Measurements from ENCODE around the gene CERS2. TPM values are rescaled to one million over a fixed set of nuclear protein-coding genes. Genes with fewer than 3 reads are reported as not detected.

CERS2 gene
- total and polyA plus RNA-seq, 4 donors = 155 to 308 (median 216) TPM

- peaks cover 12 to 31% (median 20%) of the 10 kb centered on the region in 4 donors for H3K36me3 ChIP-seq (ENCODE audit: control insufficient read depth in 4 of 4, insufficient read depth in 4 of 4, low read length in 4 of 4)
- peaks cover 0 to 9% (median 3%) of the 10 kb centered on the region in 5 donors for H3K4me1 ChIP-seq (ENCODE audit: control insufficient read depth in 5 of 5, insufficient read depth in 5 of 5, low read length in 5 of 5)
- peak within 1 kb of the TSS; percentile 78 to 80 for H3K9ac ChIP-seq (ENCODE audit: insufficient read depth in 1 of 2, low read length in 2 of 2)
- ATAC-seq (ENCODE audit: insufficient read depth, low FRiP score) = peak; percentile 95
- WGBS, 2 donors = 0 to 1% methylated on average over 39 of the region's 39 CpGs
- peak within 1 kb of the TSS; percentile 71 for H3K4me3 ChIP-seq
- DNase-seq = peak; percentile 98 to 99 (median 98)
- no peaks in the 10 kb centered on the region for H3K27me3 ChIP-seq (ENCODE audit: control insufficient read depth in 3 of 3, insufficient read depth in 3 of 3, low read length in 2 of 3)
- H3K27ac ChIP-seq (ENCODE audit: low read depth in 1 of 2, low read length in 1 of 2) = peak within 1 kb of the TSS; percentile 90 to 96
- H3K9me3 ChIP-seq (ENCODE audit: control insufficient read depth in 4 of 4, insufficient read depth in 3 of 4, low read length in 3 of 4) = peaks cover 0 to 4% (median 1%) of the 10 kb centered on the region in 4 donors
- no peak for TF ChIP-seq CTCF (IDR thresholded peaks at IDR 0.05; ENCODE audit: control extremely low read depth, extremely low read depth)
Observed at GRCh38 chr1:150926097-150926741, 48.4 kb downstream of the CERS2 start, which contains the start of gene SETDB1. Gene SETDB1 (plus strand): TSS chr1:150926363. CDS start chr1:150927715, 1,352 bp downstream.

- ATAC-seq (ENCODE audit: insufficient read depth, low FRiP score) = no peak
- 36 to 50% methylated on average over 23 of the region's 23 CpGs for WGBS, 2 donors
- peak in 1 of 3 donors; percentile 13 for DNase-seq
Observed at GRCh38 chr1:150925080-150925479, 49.6 kb downstream of the CERS2 start.

GRCh38 chr1:150922519-150922975 is 52.1 kb downstream of the CERS2 start:
- Histone ChIP-seq H3K9me3 (ENCODE audit: control insufficient read depth in 4 of 4, insufficient read depth in 3 of 4, low read length in 3 of 4) (no peaks in the 10 kb centered on the region), H3K27ac (ENCODE audit: low read depth in 1 of 2, low read length in 1 of 2) (peak overlapping the region in 1 of 2 donors; percentile 31), H3K4me3 (no peak overlapping the region), H3K27me3 (ENCODE audit: control insufficient read depth in 3 of 3, insufficient read depth in 3 of 3, low read length in 2 of 3) (no peaks in the 10 kb centered on the region), H3K36me3 (ENCODE audit: control insufficient read depth in 4 of 4, insufficient read depth in 4 of 4, low read length in 4 of 4) (peaks cover 0 to 1% (median under 1%) of the 10 kb centered on the region in 4 donors), H3K9ac (ENCODE audit: insufficient read depth in 1 of 2, low read length in 2 of 2) (no peak overlapping the region), H3K4me1 (ENCODE audit: control insufficient read depth in 5 of 5, insufficient read depth in 5 of 5, low read length in 5 of 5) (peaks cover 0 to 9% (median 3%) of the 10 kb centered on the region in 5 donors)
- peak; percentile 55 to 72 (median 62) for DNase-seq
- no peak for ATAC-seq (ENCODE audit: insufficient read depth, low FRiP score)
- 43 to 47% methylated on average over 2 of the region's 2 CpGs for WGBS, 2 donors
- TF ChIP-seq CTCF (IDR thresholded peaks at IDR 0.05; ENCODE audit: control extremely low read depth, extremely low read depth) = peak; percentile 57

More at GRCh38 chr1:150925080-150925479, 49.6 kb downstream of the CERS2 start:
- Histone ChIP-seq H3K27ac (ENCODE audit: low read depth in 1 of 2, low read length in 1 of 2) (no peak overlapping the region), H3K9me3 (ENCODE audit: control insufficient read depth in 4 of 4, insufficient read depth in 3 of 4, low read length in 3 of 4) (peaks cover 0 to 3% (median 0%) of the 10 kb centered on the region in 4 donors), H3K9ac (ENCODE audit: insufficient read depth in 1 of 2, low read length in 2 of 2) (no peak overlapping the region), H3K27me3 (ENCODE audit: control insufficient read depth in 3 of 3, insufficient read depth in 3 of 3, low read length in 2 of 3) (no peaks in the 10 kb centered on the region), H3K36me3 (ENCODE audit: control insufficient read depth in 4 of 4, insufficient read depth in 4 of 4, low read length in 4 of 4) (peaks cover 4 to 21% (median 13%) of the 10 kb centered on the region in 4 donors), H3K4me1 (ENCODE audit: control insufficient read depth in 5 of 5, insufficient read depth in 5 of 5, low read length in 5 of 5) (peaks cover 0 to 9% (median 3%) of the 10 kb centered on the region in 5 donors), H3K4me3 (no peak overlapping the region)
- no peak for TF ChIP-seq CTCF (IDR thresholded peaks at IDR 0.05; ENCODE audit: control extremely low read depth, extremely low read depth)
